Mesendoderm (in vitro differentiated cells): ENCODE results near the gene EIF1AD.
A peak's percentile ranks its signal among the peaks of the same experiment; 100 is the strongest.

Experiments used
- DNase-seq: peaks from one replicate; pipeline ENCODE4 v3.0.0; 2013
- H2AK5ac ChIP-seq: 2 replicates; pipeline ENCODE4 v1.6.1; 2013; ENCODE audit warnings: low read length, inconsistent platforms
- H2BK120ac ChIP-seq: 2 replicates; pipeline ENCODE4 v1.6.1; 2013; ENCODE audit warnings: low read depth, mild to moderate bottlenecking, low read length, moderate library complexity, mixed read lengths
- H2BK15ac ChIP-seq: replicated peaks from 2 replicates; pipeline ENCODE4 v1.6.1; 2013; ENCODE audit warnings: low read depth, mild to moderate bottlenecking, moderate library complexity
- H2BK5ac ChIP-seq: 2 replicates; pipeline ENCODE4 v1.6.1; 2013; ENCODE audit warnings: low read length, inconsistent platforms
- H3K18ac ChIP-seq: 2 replicates; pipeline ENCODE4 v1.6.1; 2013; ENCODE audit warnings: mild to moderate bottlenecking, low read length, mixed read lengths
- H3K23ac ChIP-seq: one replicate; pipeline ENCODE4 v1.6.1; 2013; ENCODE audit warnings: low read length
- H3K27ac ChIP-seq: 2 replicates; pipeline ENCODE4 v1.5.1; 2013; ENCODE audit warnings: low read depth, mild to moderate bottlenecking, inconsistent platforms, low read length, moderate library complexity
- H3K27me3 ChIP-seq: 2 replicates; pipeline ENCODE4 v1.6.1; 2013; ENCODE audit warnings: low read length, control low read depth, mild to moderate bottlenecking, inconsistent platforms; ENCODE audit not compliant: insufficient read depth, poor library complexity
- H3K36me3 ChIP-seq: 2 replicates; pipeline ENCODE4 v1.6.1; 2013; ENCODE audit warnings: low read length, inconsistent platforms; ENCODE audit not compliant: control insufficient read depth, insufficient read depth
- H3K4ac ChIP-seq: one replicate; pipeline ENCODE4 v1.6.1; 2013; ENCODE audit warnings: low read depth, mild to moderate bottlenecking, low read length, moderate library complexity
- H3K4me1 ChIP-seq: 2 replicates; pipeline ENCODE4 v1.6.1; 2013; ENCODE audit warnings: low read depth, low read length, inconsistent platforms; ENCODE audit not compliant: control insufficient read depth
- H3K4me2 ChIP-seq: 2 replicates; pipeline ENCODE4 v1.6.1; 2013; ENCODE audit warnings: low read length
- H3K4me3 ChIP-seq: 2 replicates; pipeline ENCODE4 v1.5.1; 2013; ENCODE audit warnings: mild to moderate bottlenecking, low read length
- H3K56ac ChIP-seq: one replicate; pipeline ENCODE4 v1.6.1; 2013; ENCODE audit warnings: low read length
- H3K79me1 ChIP-seq: 2 replicates; pipeline ENCODE4 v1.6.1; 2013; ENCODE audit warnings: low read length, inconsistent platforms
- H3K79me2 ChIP-seq: 2 replicates; pipeline ENCODE4 v1.6.1; 2013; ENCODE audit warnings: mild to moderate bottlenecking, low read length; ENCODE audit not compliant: control insufficient read depth, insufficient read depth
- H3K9ac ChIP-seq: 2 replicates; pipeline ENCODE4 v1.6.1; 2013; ENCODE audit warnings: low read length, inconsistent platforms
- H4K5ac ChIP-seq: one replicate; pipeline ENCODE4 v1.6.1; 2013; ENCODE audit warnings: low read length
- H4K8ac ChIP-seq: one replicate; pipeline ENCODE4 v1.6.1; 2013; ENCODE audit warnings: low read depth, mild to moderate bottlenecking, control low read depth, low read length, moderate library complexity
- WGBS: extraction: QIAGEN DNeasy Blood & Tissue Kit; methylation state at CpG from one replicate; pipeline ENCODE4 v1.1.7; 2013; ENCODE audit warnings: low lambda C conversion rate, missing lambda C conversion rate; ENCODE audit not compliant: insufficient coverage; ENCODE audit errors: extremely low coverage; 5-methylcytosine and 5-hydroxymethylcytosine counted together

The EIF1AD gene

GRCh38 chr11:66006134-66006890, 4.4 kb upstream of the EIF1AD start:
- H3K23ac ChIP-seq = no peak overlapping the region
- H3K4me2 ChIP-seq = no peak overlapping the region
- no peak overlapping the region for H3K4me3 ChIP-seq
- no peak overlapping the region for H3K4ac ChIP-seq
- H4K5ac ChIP-seq = no peak overlapping the region
- no peak overlapping the region for H2BK120ac ChIP-seq
- H2BK5ac ChIP-seq = peak overlapping the region; percentile 48
- H3K36me3 ChIP-seq = peaks cover 3% of the 10 kb centered on the region
- H3K79me2 ChIP-seq = peaks cover 13% of the 10 kb centered on the region
- H3K9ac ChIP-seq = no peak overlapping the region
- H2AK5ac ChIP-seq = peak overlapping the region; percentile 22
- no peak overlapping the region for H4K8ac ChIP-seq
- H3K27me3 ChIP-seq = no peaks in the 10 kb centered on the region
- no peak overlapping the region for H2BK15ac ChIP-seq
- peak overlapping the region; percentile 54 for H3K56ac ChIP-seq
- peaks cover 15% of the 10 kb centered on the region for H3K4me1 ChIP-seq
- DNase-seq = no peak
- peaks cover 14% of the 10 kb centered on the region for H3K79me1 ChIP-seq
- no CpG with 5 or more reads among the region's 13 CpGs for WGBS
- H3K18ac ChIP-seq = peak overlapping the region; percentile 3
- H3K27ac ChIP-seq = peak overlapping the region; percentile 86

GRCh38 chr11:66004186-66004585, 2.2 kb upstream of the EIF1AD start:
- no peak overlapping the region for H2BK120ac ChIP-seq
- no peak overlapping the region for H2AK5ac ChIP-seq
- H3K27ac ChIP-seq = no peak overlapping the region
- H3K18ac ChIP-seq = no peak overlapping the region
- WGBS = no CpG with 5 or more reads among the region's 4 CpGs
- no peak overlapping the region for H3K4ac ChIP-seq
- peaks cover 12% of the 10 kb centered on the region for H3K36me3 ChIP-seq
- H4K8ac ChIP-seq = no peak overlapping the region
- no peak overlapping the region for H3K4me3 ChIP-seq
- no peak overlapping the region for H4K5ac ChIP-seq
- H3K56ac ChIP-seq = no peak overlapping the region
- no peak overlapping the region for H3K4me2 ChIP-seq
- DNase-seq = no peak
- H3K9ac ChIP-seq = no peak overlapping the region
- H3K79me2 ChIP-seq = peaks cover 21% of the 10 kb centered on the region
- H3K27me3 ChIP-seq = no peaks in the 10 kb centered on the region
- no peak overlapping the region for H3K23ac ChIP-seq
- H2BK5ac ChIP-seq = no peak overlapping the region
- H3K79me1 ChIP-seq = peaks cover 23% of the 10 kb centered on the region
- no peak overlapping the region for H2BK15ac ChIP-seq
- H3K4me1 ChIP-seq = peaks cover 12% of the 10 kb centered on the region

- Histone ChIP-seq H3K23ac (no peak overlapping the region), H3K79me1 (peaks cover 25% of the 10 kb centered on the region), H3K18ac (no peak overlapping the region), H3K4me2 (peak overlapping the region; percentile 41), H3K4me1 (peaks cover 10% of the 10 kb centered on the region), H3K9ac (peak overlapping the region; percentile 98), H3K4me3 (no peak overlapping the region), H2BK15ac (no peak overlapping the region), H3K36me3 (peaks cover 15% of the 10 kb centered on the region), H4K8ac (no peak overlapping the region), H3K56ac (peak overlapping the region; percentile 98), H2BK120ac (no peak overlapping the region), H3K27ac (no peak overlapping the region), H3K4ac (no peak overlapping the region), H2BK5ac (no peak overlapping the region), H4K5ac (no peak overlapping the region), H2AK5ac (no peak overlapping the region), H3K79me2 (peaks cover 21% of the 10 kb centered on the region), H3K27me3 (no peaks in the 10 kb centered on the region)
- DNase-seq = no peak
- no CpG with 5 or more reads among the region's 6 CpGs for WGBS
Measured at GRCh38 chr11:66003291-66003690, 1.3 kb upstream of the EIF1AD start.

GRCh38 chr11:66002648-66003225, 780 bp upstream of the EIF1AD start:
- Histone ChIP-seq H3K79me1 (peaks cover 25% of the 10 kb centered on the region), H3K18ac (peak overlapping the region; percentile 78), H2AK5ac (no peak overlapping the region), H2BK120ac (no peak overlapping the region), H4K5ac (no peak overlapping the region), H3K36me3 (peaks cover 18% of the 10 kb centered on the region), H3K27ac (peak overlapping the region; percentile 98), H3K23ac (no peak overlapping the region), H3K4me3 (peak overlapping the region; percentile 96), H3K56ac (peak overlapping the region; percentile 98), H2BK5ac (peak overlapping the region; percentile 45), H2BK15ac (no peak overlapping the region), H3K79me2 (peaks cover 21% of the 10 kb centered on the region), H3K27me3 (no peaks in the 10 kb centered on the region), H3K9ac (peak overlapping the region; percentile 98), H3K4me2 (peak overlapping the region; percentile 41), H4K8ac (no peak overlapping the region), H3K4me1 (peaks cover 10% of the 10 kb centered on the region), H3K4ac (peak overlapping the region; percentile 75)
- WGBS = no CpG with 5 or more reads among the region's 40 CpGs
- peak; percentile 40 for DNase-seq

- Histone ChIP-seq H3K18ac (no peak overlapping the region), H3K4me1 (no peaks in the 10 kb centered on the region), H3K4me3 (no peak overlapping the region), H3K27me3 (no peaks in the 10 kb centered on the region), H2BK120ac (no peak overlapping the region), H4K5ac (no peak overlapping the region), H2BK15ac (no peak overlapping the region), H3K79me1 (peaks cover 14% of the 10 kb centered on the region), H3K56ac (no peak overlapping the region), H3K9ac (no peak overlapping the region), H3K36me3 (peaks cover 19% of the 10 kb centered on the region), H3K23ac (no peak overlapping the region), H2BK5ac (no peak overlapping the region), H3K4ac (no peak overlapping the region), H3K27ac (no peak overlapping the region), H3K79me2 (peaks cover 12% of the 10 kb centered on the region), H2AK5ac (no peak overlapping the region), H4K8ac (no peak overlapping the region), H3K4me2 (no peak overlapping the region)
- no peak for DNase-seq
- no CpG with 5 or more reads among the region's 2 CpGs for WGBS
Measured at GRCh38 chr11:65997286-65997685, 4.7 kb downstream of the EIF1AD start.
